Parathyroid adenoma (tissue), 2 donors: ENCODE measurements around the gene ADPRM.

ENCODE experiments used
- H2AFZ ChIP-seq: fragments of 300-600 bp; sonication (generic); one replicate; pipeline ENCODE4 v1.7.0; 2017; ENCODE audit warnings: antibody characterized with exemption, mild to moderate bottlenecking
- H3K27ac ChIP-seq: fragments of 300-600 bp; sonication (generic); one replicate; pipeline ENCODE4 v1.7.0; 2017
- H3K27me3 ChIP-seq: fragments of 300-600 bp; sonication (generic); one replicate; pipeline ENCODE4 v1.7.0; 2017; ENCODE audit warnings: low read length; ENCODE audit not compliant: control insufficient read depth, insufficient read depth
- H3K36me3 ChIP-seq: fragments of 300-600 bp; sonication (generic); one replicate; pipeline ENCODE4 v1.7.0; 2017; ENCODE audit warnings: low read length; ENCODE audit not compliant: control insufficient read depth, insufficient read depth
- H3K4me1 ChIP-seq: fragments of 300-600 bp; sonication (generic); one replicate; pipeline ENCODE4 v1.7.0; 2017; ENCODE audit warnings: control low read depth
- H3K4me2 ChIP-seq: fragments of 300-600 bp; sonication (generic); one replicate; pipeline ENCODE4 v1.7.0; 2017; ENCODE audit warnings: low read length
- H3K4me3 ChIP-seq: fragments of 300-600 bp; sonication (generic); one replicate; pipeline ENCODE4 v1.7.0; 2017; ENCODE audit warnings: low read depth, low read length
- H3K79me2 ChIP-seq: fragments of 300-600 bp; sonication (generic); one replicate; pipeline ENCODE4 v1.7.0; 2017; ENCODE audit warnings: control low read depth
- H3K9ac ChIP-seq: fragments of 300-600 bp; sonication (generic); one replicate; pipeline ENCODE4 v1.7.0; 2017; ENCODE audit warnings: mild to moderate bottlenecking
- H3K9me3 ChIP-seq: fragments of 300-600 bp; sonication (generic); one replicate; pipeline ENCODE4 v1.7.0; 2017; ENCODE audit warnings: low read length; ENCODE audit not compliant: control insufficient read depth
- CTCF ChIP-seq: fragments of 300-600 bp; sonication (generic); IDR thresholded peaks from one replicate; pipeline ENCODE4 v1.7.0; 2017; ENCODE audit warnings: antibody characterized with exemption, mild to moderate bottlenecking
- donor health status: primary hyperparathyroidism.

ADPRM gene

DNA sequence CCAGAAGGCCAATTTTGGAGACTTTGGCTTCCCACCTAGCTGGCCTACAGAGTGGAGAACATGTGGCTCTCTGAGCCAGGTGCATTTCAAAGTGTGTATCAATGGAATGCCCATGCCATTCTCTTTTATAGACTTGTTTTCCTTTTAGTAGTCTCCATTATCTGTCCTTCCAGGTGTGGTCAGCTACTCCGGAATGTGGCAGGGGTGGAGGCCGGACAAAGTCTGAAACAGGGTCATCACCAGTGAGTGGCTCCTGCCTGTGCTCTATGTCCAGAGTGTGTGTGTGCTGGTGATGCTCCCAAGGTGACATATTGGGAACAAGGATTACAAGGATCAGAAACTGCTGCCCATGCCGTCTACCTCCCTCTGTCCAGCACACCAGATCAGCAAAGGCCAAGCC is 36.3 kb downstream of the ADPRM start:
- Histone ChIP-seq H3K4me2 (no peak overlapping the region), H2AFZ (no peak overlapping the region), H3K27ac (no peak overlapping the region), H3K27me3 (no peaks in the 10 kb centered on the region), H3K9me3 (no peaks in the 10 kb centered on the region), H3K4me1 (no peaks in the 10 kb centered on the region), H3K36me3 (no peaks in the 10 kb centered on the region), H3K4me3 (no peak overlapping the region), H3K79me2 (no peaks in the 10 kb centered on the region), H3K9ac (no peak overlapping the region)
- no peak for TF ChIP-seq CTCF

- H3K9me3 ChIP-seq, result no peaks in the 10 kb centered on the region
- no peak overlapping the region for H3K9ac ChIP-seq
- no peak overlapping the region for H2AFZ ChIP-seq
- H3K79me2 ChIP-seq, result no peaks in the 10 kb centered on the region
- no peak for TF ChIP-seq CTCF
- no peak overlapping the region for H3K4me3 ChIP-seq
- H3K27ac ChIP-seq, result no peak overlapping the region
- no peaks in the 10 kb centered on the region for H3K27me3 ChIP-seq
- no peaks in the 10 kb centered on the region for H3K4me1 ChIP-seq
- no peak overlapping the region for H3K4me2 ChIP-seq
- no peaks in the 10 kb centered on the region for H3K36me3 ChIP-seq
Measured at GRCh38 chr17:10735251-10735650, 37.9 kb downstream of the ADPRM start.

GRCh38 chr17:10735821-10736220 is 38.4 kb downstream of the ADPRM start:
- no peaks in the 10 kb centered on the region for H3K9me3 ChIP-seq
- no peaks in the 10 kb centered on the region for H3K27me3 ChIP-seq
- H3K27ac ChIP-seq, result no peak overlapping the region
- H2AFZ ChIP-seq, result no peak overlapping the region
- H3K4me1 ChIP-seq, result no peaks in the 10 kb centered on the region
- H3K9ac ChIP-seq, result no peak overlapping the region
- TF ChIP-seq CTCF, result no peak
- no peaks in the 10 kb centered on the region for H3K36me3 ChIP-seq
- no peak overlapping the region for H3K4me3 ChIP-seq
- no peak overlapping the region for H3K4me2 ChIP-seq
- H3K79me2 ChIP-seq, result no peaks in the 10 kb centered on the region

- Histone ChIP-seq H3K4me3 (no peak overlapping the region), H2AFZ (peak overlapping the region; percentile 76), H3K27me3 (no peaks in the 10 kb centered on the region), H3K27ac (no peak overlapping the region), H3K36me3 (no peaks in the 10 kb centered on the region), H3K9me3 (no peaks in the 10 kb centered on the region), H3K79me2 (no peaks in the 10 kb centered on the region), H3K9ac (no peak overlapping the region), H3K4me1 (no peaks in the 10 kb centered on the region), H3K4me2 (no peak overlapping the region)
- TF ChIP-seq CTCF, result peak; percentile 72
Measured at GRCh38 chr17:10737168-10737622, 39.8 kb downstream of the ADPRM start.

GRCh38 chr17:10737736-10738135 is 40.3 kb downstream of the ADPRM start:
- Histone ChIP-seq H3K27ac (no peak overlapping the region), H3K4me2 (no peak overlapping the region), H3K9me3 (no peaks in the 10 kb centered on the region), H3K27me3 (no peaks in the 10 kb centered on the region), H3K4me1 (no peaks in the 10 kb centered on the region), H2AFZ (no peak overlapping the region), H3K4me3 (no peak overlapping the region), H3K79me2 (no peaks in the 10 kb centered on the region), H3K9ac (no peak overlapping the region), H3K36me3 (no peaks in the 10 kb centered on the region)
- TF ChIP-seq CTCF, result no peak
